Body of pancreas (tissue), 4 donors: ENCODE data around the gene PKP4.
A peak's percentile ranks its signal among the peaks of the same experiment; 100 is the strongest.

Source experiments
- POLR2A ChIP-seq, 3 donors: fragments of 450-650 bp; IDR thresholded peaks; one replicate each; pipeline ENCODE4 v1.6.1; 2016; ENCODE audit warnings: antibody characterized with exemption in 3 of 3, mild to moderate bottlenecking in 2 of 3
- TF ChIP-seq, protein P1 (sequence below), 7 experiments: fragments of 450-650 bp in 4 of 7; fragments of 200-600 bp in 3 of 7; sonication (generic) in 3 of 7; IDR thresholded peaks; one replicate each; pipeline ENCODE4 v1.5.1; 2016 to 2019; ENCODE audit warnings: antibody characterized with exemption in 7 of 7

- TF ChIP-seq, protein P1, sequence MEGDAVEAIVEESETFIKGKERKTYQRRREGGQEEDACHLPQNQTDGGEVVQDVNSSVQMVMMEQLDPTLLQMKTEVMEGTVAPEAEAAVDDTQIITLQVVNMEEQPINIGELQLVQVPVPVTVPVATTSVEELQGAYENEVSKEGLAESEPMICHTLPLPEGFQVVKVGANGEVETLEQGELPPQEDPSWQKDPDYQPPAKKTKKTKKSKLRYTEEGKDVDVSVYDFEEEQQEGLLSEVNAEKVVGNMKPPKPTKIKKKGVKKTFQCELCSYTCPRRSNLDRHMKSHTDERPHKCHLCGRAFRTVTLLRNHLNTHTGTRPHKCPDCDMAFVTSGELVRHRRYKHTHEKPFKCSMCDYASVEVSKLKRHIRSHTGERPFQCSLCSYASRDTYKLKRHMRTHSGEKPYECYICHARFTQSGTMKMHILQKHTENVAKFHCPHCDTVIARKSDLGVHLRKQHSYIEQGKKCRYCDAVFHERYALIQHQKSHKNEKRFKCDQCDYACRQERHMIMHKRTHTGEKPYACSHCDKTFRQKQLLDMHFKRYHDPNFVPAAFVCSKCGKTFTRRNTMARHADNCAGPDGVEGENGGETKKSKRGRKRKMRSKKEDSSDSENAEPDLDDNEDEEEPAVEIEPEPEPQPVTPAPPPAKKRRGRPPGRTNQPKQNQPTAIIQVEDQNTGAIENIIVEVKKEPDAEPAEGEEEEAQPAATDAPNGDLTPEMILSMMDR (IDR thresholded peaks at IDR 0.05) = peak in 1 of 7 experiments; percentile 10
- TF ChIP-seq POLR2A (IDR thresholded peaks at IDR 0.05) = no peak
Observed at GRCh38 chr2:158573739-158574138, 117.0 kb downstream of the PKP4 start.
